Measurements from ENCODE around the gene EBF3.

GRCh38 chr10:129929343-129930292, 34.5 kb downstream of the EBF3 start:
- TF ChIP-seq JUN (IDR thresholded peaks at IDR 0.05; ENCODE audit: borderline replicate concordance, low read depth, low read length) (no peak), JUN (CRISPR knock-in tag; IDR thresholded peaks at IDR 0.05; ENCODE audit: borderline replicate concordance) (no peak), CEBPB (tag; IDR thresholded peaks at IDR 0.05) (no peak), SMC3 (conservative IDR thresholded peaks at IDR 0.05; ENCODE audit: insufficient read depth, low read depth, low read length) (no peak), CBX3 (IDR thresholded peaks at IDR 0.05; ENCODE audit: borderline replicate concordance in 1 of 2, low read length in 2 of 2) (no peak), ZNF354B (CRISPR knock-in tag; IDR thresholded peaks at IDR 0.05) (no peak), MAFG (tag; conservative IDR thresholded peaks at IDR 0.05) (no peak)
- TF ChIP-seq, protein P1, sequence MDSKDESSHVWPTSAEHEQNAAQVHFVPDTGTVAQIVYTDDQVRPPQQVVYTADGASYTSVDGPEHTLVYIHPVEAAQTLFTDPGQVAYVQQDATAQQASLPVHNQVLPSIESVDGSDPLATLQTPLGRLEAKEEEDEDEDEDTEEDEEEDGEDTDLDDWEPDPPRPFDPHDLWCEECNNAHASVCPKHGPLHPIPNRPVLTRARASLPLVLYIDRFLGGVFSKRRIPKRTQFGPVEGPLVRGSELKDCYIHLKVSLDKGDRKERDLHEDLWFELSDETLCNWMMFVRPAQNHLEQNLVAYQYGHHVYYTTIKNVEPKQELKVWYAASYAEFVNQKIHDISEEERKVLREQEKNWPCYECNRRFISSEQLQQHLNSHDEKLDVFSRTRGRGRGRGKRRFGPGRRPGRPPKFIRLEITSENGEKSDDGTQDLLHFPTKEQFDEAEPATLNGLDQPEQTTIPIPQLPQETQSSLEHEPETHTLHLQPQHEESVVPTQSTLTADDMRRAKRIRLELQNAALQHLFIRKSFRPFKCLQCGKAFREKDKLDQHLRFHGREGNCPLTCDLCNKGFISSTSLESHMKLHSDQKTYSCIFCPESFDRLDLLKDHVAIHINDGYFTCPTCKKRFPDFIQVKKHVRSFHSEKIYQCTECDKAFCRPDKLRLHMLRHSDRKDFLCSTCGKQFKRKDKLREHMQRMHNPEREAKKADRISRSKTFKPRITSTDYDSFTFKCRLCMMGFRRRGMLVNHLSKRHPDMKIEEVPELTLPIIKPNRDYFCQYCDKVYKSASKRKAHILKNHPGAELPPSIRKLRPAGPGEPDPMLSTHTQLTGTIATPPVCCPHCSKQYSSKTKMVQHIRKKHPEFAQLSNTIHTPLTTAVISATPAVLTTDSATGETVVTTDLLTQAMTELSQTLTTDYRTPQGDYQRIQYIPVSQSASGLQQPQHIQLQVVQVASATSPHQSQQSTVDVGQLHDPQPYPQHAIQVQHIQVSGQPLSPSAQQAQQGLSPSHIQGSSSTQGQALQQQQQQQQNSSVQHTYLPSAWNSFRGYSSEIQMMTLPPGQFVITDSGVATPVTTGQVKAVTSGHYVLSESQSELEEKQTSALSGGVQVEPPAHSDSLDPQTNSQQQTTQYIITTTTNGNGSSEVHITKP (IDR thresholded peaks at IDR 0.05; ENCODE audit: partially characterized antibody): no peak
- TF ChIP-seq, protein P2, sequence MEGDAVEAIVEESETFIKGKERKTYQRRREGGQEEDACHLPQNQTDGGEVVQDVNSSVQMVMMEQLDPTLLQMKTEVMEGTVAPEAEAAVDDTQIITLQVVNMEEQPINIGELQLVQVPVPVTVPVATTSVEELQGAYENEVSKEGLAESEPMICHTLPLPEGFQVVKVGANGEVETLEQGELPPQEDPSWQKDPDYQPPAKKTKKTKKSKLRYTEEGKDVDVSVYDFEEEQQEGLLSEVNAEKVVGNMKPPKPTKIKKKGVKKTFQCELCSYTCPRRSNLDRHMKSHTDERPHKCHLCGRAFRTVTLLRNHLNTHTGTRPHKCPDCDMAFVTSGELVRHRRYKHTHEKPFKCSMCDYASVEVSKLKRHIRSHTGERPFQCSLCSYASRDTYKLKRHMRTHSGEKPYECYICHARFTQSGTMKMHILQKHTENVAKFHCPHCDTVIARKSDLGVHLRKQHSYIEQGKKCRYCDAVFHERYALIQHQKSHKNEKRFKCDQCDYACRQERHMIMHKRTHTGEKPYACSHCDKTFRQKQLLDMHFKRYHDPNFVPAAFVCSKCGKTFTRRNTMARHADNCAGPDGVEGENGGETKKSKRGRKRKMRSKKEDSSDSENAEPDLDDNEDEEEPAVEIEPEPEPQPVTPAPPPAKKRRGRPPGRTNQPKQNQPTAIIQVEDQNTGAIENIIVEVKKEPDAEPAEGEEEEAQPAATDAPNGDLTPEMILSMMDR (IDR thresholded peaks at IDR 0.05 in 2 of 3, conservative IDR thresholded peaks at IDR 0.05 in 1 of 3; ENCODE audit: insufficient read depth in 2 of 3, low read depth in 1 of 3, low read length in 3 of 3): no peak
